Pulmonary artery endothelial cell (primary cell): ENCODE measurements around the gene RASSF1. TPM values are rescaled to one million over a fixed set of nuclear protein-coding genes. Genes with fewer than 3 reads are reported as not detected.

Experiments
- DNase-seq: peaks from one replicate; pipeline ENCODE4 v3.0.0-alpha.2; 2011; ENCODE audit warnings: low read depth, low spot score
- total RNA-seq: library from RNA; depleted of rRNA; stranded (reverse); fragments of >200 nt; gene quantifications from 2 replicates; pipeline ENCODE4 v1.2.3, GENCODE V29; 2014

Gene RASSF1, protein sequence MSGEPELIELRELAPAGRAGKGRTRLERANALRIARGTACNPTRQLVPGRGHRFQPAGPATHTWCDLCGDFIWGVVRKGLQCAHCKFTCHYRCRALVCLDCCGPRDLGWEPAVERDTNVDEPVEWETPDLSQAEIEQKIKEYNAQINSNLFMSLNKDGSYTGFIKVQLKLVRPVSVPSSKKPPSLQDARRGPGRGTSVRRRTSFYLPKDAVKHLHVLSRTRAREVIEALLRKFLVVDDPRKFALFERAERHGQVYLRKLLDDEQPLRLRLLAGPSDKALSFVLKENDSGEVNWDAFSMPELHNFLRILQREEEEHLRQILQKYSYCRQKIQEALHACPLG
- total RNA-seq = 17.0 and 22.5 TPM in 2 replicates

DNA sequence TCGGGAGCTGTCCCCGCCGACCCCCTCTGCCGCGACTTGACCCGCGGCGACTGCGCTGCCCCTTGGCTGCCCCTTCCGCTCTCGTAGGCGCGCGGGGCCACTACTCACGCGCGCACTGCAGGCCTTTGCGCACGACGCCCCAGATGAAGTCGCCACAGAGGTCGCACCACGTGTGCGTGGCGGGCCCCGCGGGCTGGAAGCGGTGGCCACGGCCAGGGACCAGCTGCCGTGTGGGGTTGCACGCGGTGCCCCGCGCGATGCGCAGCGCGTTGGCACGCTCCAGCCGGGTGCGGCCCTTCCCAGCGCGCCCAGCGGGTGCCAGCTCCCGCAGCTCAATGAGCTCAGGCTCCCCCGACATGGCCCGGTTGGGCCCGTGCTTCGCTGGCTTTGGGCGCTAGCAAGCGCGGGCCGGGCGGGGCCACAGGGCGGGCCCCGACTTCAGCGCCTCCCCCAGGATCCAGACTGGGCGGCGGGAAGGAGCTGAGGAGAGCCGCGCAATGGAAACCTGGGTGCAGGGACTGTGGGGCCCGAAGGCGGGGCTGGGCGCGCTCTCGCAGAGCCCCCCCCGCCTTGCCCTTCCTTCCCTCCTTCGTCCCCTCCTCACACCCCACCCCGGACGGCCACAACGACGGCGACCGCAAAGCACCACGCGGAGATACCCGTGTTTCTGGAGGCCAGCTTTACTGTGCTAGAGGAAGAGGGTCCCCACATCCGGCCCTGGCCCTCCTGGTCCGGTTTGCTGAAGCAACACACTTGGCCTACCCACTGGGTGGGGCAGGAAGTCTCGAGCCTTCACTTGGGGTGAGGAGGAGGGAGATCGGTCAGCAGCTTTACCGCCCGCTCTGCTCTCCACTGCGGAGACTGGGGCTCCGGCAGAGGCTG lies at the start of gene RASSF1:
Gene RASSF1, minus strand, starts transcription at position 389 of the 882 bp plus-strand sequence. Its CDS starts 31 bp downstream, at position 358.
- no peak for DNase-seq

- no peak for DNase-seq
These were observed 48.8 kb upstream of the RASSF1 start for GRCh38 chr3:50389414-50389767.

DNA sequence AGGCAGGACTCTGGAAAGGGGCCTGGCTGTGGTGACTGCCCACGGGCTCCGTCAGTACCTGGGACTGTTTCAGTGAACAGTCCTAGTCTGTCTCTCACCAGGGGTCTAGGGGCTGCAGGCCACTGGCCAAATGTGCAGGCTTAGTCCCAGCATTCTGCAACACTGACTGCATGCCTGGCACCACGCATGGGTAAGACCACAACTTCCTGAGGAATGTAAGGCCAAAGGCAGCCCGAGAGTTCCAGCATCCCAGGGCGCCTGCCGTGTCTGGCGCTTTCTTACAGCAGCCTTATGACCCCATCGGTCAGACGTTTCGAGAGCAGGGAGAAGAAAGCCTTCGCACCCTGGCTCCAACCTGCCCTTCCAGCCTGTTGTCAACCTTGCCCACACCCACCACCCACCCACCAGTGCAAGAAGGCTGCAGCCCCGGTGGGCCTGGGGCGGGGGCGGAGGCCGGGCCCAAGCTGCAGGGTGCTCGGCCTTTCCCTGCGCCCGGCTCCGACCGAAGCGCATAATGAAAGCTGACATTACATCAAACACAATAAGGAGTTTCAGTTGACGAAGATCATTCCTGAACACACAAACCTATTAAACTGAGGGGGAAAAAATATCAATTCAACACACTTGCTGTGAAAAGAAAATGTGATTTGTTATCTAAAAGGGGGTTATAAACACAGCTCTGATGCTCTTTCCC lies 48.2 kb upstream of the RASSF1 start:
- no peak for DNase-seq

- no peak for DNase-seq
These were observed 47.5 kb upstream of the RASSF1 start for GRCh38 chr3:50388016-50388719.

- DNase-seq = no peak
These were observed 45.1 kb upstream of the RASSF1 start for GRCh38 chr3:50385754-50386153.

DNA sequence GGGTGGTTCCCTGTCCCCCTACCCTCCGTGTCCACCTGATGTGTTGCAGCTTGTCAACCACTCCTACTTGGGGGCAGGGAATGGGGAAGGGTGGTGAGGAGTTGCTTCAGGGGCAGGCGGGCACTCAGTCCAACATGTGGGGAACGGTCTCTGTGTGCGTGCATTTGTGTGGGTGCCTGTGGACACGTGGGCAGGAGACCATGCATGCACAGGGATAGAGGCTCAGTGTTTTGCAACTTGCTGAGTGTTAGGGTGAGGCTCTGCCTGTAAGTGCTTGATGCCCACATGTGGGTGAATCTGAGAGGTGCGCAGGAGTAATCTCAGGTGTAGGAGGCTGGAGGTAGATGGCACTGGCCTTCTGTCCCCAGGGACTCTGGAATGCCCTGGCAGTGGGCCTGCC lies 43.1 kb upstream of the RASSF1 start:
- no peak for DNase-seq

GRCh38 chr3:50382722-50383121 lies 42.1 kb upstream of the RASSF1 start:
- DNase-seq = no peak

DNA sequence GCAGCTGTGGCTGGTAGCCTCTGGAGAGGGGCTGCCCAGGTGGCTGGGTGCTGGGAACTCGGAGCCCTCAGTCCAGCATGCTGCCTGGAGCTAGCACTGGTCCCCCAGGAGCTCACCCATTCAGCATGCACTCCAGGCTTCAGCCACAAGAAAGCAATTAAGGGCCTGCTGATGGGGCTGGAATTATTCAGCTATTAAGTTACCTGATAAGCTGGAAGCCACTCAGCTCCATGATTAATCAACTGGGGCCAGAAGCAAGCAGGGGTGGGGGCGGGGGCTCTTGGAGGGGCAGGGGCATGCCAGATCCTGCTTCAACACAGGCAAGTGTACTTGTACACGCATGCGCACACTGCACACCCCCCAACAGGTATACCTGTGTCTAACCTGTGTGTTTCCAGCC lies 40.7 kb upstream of the RASSF1 start:
- DNase-seq = no peak

- no peak for DNase-seq
These were observed 39.9 kb upstream of the RASSF1 start for GRCh38 chr3:50380405-50381085.

DNA sequence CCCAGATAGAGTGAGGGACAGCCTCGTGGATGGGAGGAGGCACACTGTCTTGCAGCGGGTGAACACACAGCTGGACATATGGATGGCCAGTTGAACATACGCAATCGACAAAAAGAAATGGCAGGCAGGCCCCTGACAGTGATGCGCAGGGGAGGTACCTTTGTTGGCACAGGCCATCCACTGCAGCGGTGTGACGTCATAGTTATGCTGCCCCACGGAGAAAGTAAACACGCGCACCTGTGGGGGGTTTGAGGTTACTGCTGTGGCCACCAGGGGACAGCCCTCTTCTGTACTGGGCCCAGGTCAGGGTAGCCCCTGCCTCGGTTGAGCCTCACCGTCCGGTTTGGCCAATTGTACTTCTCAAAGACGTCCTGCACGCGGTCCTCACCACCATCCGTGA lies 38.1 kb upstream of the RASSF1 start:
- no peak for DNase-seq

- no peak for DNase-seq
These were observed 37.4 kb upstream of the RASSF1 start for GRCh38 chr3:50378024-50378423.

DNA sequence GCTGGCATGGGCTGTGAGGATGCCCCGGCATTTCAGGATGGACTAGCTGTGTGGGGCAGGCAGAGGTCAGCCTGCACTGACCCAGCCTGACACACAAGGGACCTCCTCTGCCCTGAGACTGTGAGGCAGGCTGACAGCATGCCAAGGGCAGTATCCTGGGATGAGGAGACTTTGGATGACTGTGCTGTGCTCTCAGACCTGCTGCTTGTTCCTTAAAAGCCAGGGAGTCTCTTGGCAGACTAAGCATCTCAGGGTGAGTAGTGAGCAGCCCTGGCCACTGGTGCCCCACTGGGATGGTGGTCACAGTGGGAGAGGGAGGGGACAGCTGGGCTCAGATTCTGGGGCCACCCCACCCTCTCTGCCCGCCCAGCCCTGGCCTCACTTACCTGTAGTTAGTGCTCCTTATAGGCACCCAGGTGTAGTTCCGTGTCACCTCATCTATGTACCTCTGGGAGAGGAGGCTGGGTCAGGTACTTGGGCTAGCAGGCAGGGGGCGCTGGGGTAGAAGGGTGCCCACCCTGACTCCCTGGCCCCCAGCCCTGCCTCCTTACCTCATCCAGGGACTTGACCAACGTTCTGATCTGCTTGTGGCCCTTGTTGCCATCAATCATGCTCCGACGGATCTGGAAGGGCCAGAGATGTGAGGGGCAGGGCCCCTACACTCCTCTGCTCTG lies 34.8 kb upstream of the RASSF1 start:
- no peak for DNase-seq

DNA sequence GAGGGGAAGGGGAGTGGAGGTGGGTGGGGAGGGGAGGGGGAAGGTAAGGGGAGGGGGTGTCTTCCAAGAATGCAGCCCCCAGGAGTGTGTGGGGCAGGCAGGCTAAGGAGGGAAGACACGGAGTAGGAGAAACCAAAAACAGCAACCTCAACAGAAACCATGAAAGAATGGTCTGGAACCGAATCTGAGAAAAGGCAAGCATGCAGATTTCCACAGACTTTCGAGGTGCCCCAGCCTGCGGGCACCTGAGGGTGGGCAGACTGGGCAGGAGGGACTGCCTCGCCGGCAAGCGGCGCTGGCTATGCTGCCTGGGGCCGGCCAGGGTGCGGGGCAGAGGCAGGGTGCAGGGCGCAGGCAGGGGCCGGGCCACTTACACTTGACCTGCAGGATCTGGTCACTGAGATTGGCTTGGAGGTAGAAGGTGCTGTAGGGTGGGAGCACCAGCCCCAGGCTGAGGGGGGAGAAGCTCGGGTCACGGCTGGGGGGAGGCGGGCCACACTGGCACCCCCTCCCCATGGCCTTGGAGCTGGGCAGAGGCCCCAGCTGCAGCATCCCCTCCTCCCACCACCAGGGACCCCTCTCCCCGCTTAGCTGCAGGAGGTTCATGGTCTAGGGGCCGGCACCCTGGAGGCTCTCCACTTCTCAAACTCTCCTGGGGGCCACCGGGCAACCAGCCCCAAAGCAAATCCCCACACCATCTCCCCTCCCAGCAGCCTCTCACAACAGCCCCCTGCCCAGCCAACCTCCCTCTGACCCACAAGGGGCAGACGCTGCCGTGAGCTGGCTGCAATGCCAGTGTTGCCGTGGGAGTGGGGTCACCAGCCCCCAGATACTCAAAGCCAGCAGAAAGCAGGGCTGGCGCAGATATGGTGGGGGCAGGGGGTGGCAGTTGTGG lies 34.0 kb upstream of the RASSF1 start:
- DNase-seq = no peak

- no peak for DNase-seq
These were observed 32.8 kb upstream of the RASSF1 start for GRCh38 chr3:50373146-50374051.

DNA sequence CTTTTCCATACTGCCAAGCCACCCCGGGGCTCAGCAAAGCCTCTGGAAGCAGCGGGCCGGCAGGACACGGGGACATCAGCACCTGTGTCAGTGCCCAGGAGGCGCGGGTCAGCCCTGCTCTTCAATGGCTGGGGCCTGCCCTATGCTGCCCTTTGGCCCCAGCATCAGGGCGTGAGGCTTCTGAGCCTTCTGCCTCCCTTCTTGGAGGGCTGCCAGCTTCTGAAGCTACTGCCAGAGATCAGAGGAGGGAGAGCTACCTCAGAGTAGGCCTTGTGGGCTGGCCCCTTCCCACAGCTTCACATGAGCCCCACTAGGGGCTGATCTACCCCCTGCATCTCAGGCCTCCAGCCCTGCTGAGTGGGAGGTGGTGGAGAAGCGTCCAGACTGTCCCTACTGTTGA lies 31.7 kb upstream of the RASSF1 start:
- no peak for DNase-seq

DNA sequence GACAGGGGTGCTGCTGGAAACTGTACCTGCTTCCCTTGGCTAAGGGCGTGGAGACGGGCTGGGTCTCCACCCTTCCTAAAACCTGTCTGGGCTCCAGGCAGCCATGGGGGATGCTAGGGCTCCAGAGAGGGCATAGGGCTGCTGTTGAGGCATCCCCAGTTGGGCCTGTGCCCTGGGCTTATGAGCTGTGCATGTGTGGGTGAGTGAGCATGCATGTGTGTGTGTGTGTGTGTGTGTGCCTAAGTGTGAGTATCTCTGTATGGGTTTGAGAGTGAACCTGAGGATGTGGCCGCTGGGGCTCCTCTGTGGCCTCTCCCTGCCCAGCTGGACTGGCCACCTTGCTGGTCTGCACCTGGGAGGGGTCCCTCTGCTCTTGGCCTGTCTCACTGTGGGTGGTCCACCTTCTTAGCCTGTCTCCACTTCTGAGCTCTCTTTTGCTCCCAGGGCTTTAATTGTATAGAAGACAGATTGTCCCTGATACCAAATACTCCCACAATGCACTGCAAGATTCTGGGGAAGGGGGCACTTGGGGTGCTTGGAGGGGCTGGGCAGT lies 30.6 kb upstream of the RASSF1 start:
- no peak for DNase-seq

DNA sequence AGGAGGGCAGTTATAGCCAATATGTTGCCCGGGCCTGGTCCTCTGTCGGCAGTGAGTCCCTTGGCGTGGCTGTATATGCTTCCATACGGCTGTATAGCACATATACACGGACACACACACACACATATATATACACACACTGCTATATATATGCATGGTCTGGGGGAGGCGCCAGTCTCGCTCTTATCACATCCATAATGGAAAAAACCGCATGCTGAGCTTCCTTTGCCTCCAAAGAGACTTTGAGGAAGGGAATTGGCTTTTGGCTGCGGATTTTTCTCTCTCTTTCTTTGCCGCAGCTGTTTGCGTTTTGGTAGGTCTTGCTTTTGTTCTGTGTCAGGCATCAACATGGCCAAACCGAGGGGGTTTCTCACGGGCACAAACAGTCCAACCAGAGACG lies 30.0 kb upstream of the RASSF1 start:
- no peak for DNase-seq
